ENCODE results near the gene KCTD15. TPM values are rescaled to one million over a fixed set of nuclear protein-coding genes. Genes with fewer than 3 reads are reported as not detected.

Gene KCTD15
- total RNA-seq, 1 experiment from 2014 or later = 59.9 TPM

- no CpG with 5 or more reads among the region's 17 CpGs for WGBS (ENCODE audit: extremely low coverage, insufficient read length, low lambda C conversion rate)
- H3K27me3 ChIP-seq (ENCODE audit: insufficient read depth, low read length) = no peaks in the 10 kb centered on the region
- no peak overlapping the region for H3T11ph ChIP-seq (ENCODE audit: low read length)
- H3K23me2 ChIP-seq (ENCODE audit: insufficient read length, low read depth, low read length, poor library complexity, severe bottlenecking) = no peaks in the 10 kb centered on the region
- H4K20me1 ChIP-seq (ENCODE audit: control insufficient read depth, insufficient read depth, insufficient read length) = no peaks in the 10 kb centered on the region
- H3K18ac ChIP-seq (ENCODE audit: insufficient read length, low read depth, low read length) = no peak overlapping the region
- H3K9me3 ChIP-seq (ENCODE audit: control insufficient read depth, low read depth, low read length) = no peaks in the 10 kb centered on the region
- no peak overlapping the region for H2BK12ac ChIP-seq (ENCODE audit: insufficient read length, low read depth, low read length)
- no peak overlapping the region for H4K8ac ChIP-seq (replicated peaks; ENCODE audit: insufficient read length, low read depth, low read length)
- Mint-ChIP-seq H3K9me3 (no peaks in the 10 kb centered on the region), H3K27ac (no peak overlapping the region), H3K4me3 (no peak overlapping the region), H3K27me3 (ENCODE audit: low read depth) (0 out of 2 replicates have a peak, but pooled peaks cover 1% of the 10 kb centered on the region), H3K36me3 (ENCODE audit: insufficient read depth in 1 of 3, low read depth in 3 of 3) (no peaks in the 10 kb centered on the region), H3K4me1 (no peaks in the 10 kb centered on the region)
- H4K5ac ChIP-seq (ENCODE audit: insufficient read length, low read depth, low read length) = no peak overlapping the region
- no peak overlapping the region for H2BK5ac ChIP-seq (ENCODE audit: insufficient read length, low read length)
- no peaks in the 10 kb centered on the region for H3K79me2 ChIP-seq (ENCODE audit: insufficient read depth, low read length)
- no peaks in the 10 kb centered on the region for H3K79me1 ChIP-seq (ENCODE audit: insufficient read depth, low read depth, low read length, poor library complexity, severe bottlenecking)
- no peak overlapping the region for H2BK20ac ChIP-seq (ENCODE audit: low read depth, low read length, poor library complexity, severe bottlenecking)
- H2AK5ac ChIP-seq (ENCODE audit: insufficient read length, low read length) = no peak overlapping the region
- H2AFZ ChIP-seq (ENCODE audit: low read length) = no peak overlapping the region
- H3K27ac ChIP-seq (ENCODE audit: insufficient read length, low read depth, low read length) = no peak overlapping the region
- no peak overlapping the region for H3K56ac ChIP-seq (ENCODE audit: insufficient read length, low read depth, low read length)
- H3K4me1 ChIP-seq (ENCODE audit: insufficient read depth, low read length) = no peaks in the 10 kb centered on the region
- H2BK120ac ChIP-seq (ENCODE audit: low read depth, low read length, poor library complexity, severe bottlenecking) = no peak overlapping the region
- no peak overlapping the region for H3K4ac ChIP-seq (ENCODE audit: low read depth, low read length)
- H2BK15ac ChIP-seq (ENCODE audit: low read depth, low read length) = no peak overlapping the region
- H4K91ac ChIP-seq (ENCODE audit: insufficient read length, low read depth, low read length) = no peak overlapping the region
- no peak for TF ChIP-seq CTCF (conservative IDR thresholded peaks at IDR 0.05)
- no peak overlapping the region for H3K23ac ChIP-seq (ENCODE audit: insufficient read length, low read depth, low read length)
- H3K9ac ChIP-seq (ENCODE audit: extremely low read depth, insufficient read length, low read length) = no peak overlapping the region
- H3K4me2 ChIP-seq (ENCODE audit: insufficient read depth, insufficient read length, low read length) = no peak overlapping the region
- no peak overlapping the region for H3K14ac ChIP-seq (ENCODE audit: insufficient read depth, low read length)
- no peak for DNase-seq
These were observed 62.3 kb downstream of the KCTD15 start for GRCh38 chr19:33859016-33859415.

Data from H9 (cell line).